RKO (cell line): ENCODE measurements around the gene NXPH4.

Experiments
- DNase-seq: peaks from one replicate; pipeline ENCODE4 v3.0.0-alpha.2; 2016; ENCODE audit warnings: low spot score

NXPH4 gene

GRCh38 chr12:57183939-57184725 is 32.5 kb upstream of the NXPH4 start:
- no peak for DNase-seq

- no peak for DNase-seq
Measured at GRCh38 chr12:57185403-57185802, 31.2 kb upstream of the NXPH4 start.

- DNase-seq = no peak
Measured at GRCh38 chr12:57185906-57186508, 30.6 kb upstream of the NXPH4 start.

- no peak for DNase-seq
Measured at GRCh38 chr12:57187222-57188089, 29.1 kb upstream of the NXPH4 start.

- no peak for DNase-seq
Measured at GRCh38 chr12:57188090-57188425, 28.5 kb upstream of the NXPH4 start.

GRCh38 chr12:57190037-57190436 is 26.6 kb upstream of the NXPH4 start:
- no peak for DNase-seq

GRCh38 chr12:57190821-57191220 is 25.8 kb upstream of the NXPH4 start:
- no peak for DNase-seq

- no peak for DNase-seq
Measured at GRCh38 chr12:57191410-57191809, 25.2 kb upstream of the NXPH4 start.

GRCh38 chr12:57192920-57193319 is 23.7 kb upstream of the NXPH4 start:
- no peak for DNase-seq

GRCh38 chr12:57193706-57194245 is 22.8 kb upstream of the NXPH4 start:
- no peak for DNase-seq

GRCh38 chr12:57194253-57194652 is 22.3 kb upstream of the NXPH4 start:
- no peak for DNase-seq

GRCh38 chr12:57195186-57195585 is 21.4 kb upstream of the NXPH4 start:
- no peak for DNase-seq

GRCh38 chr12:57195611-57196371 is 20.8 kb upstream of the NXPH4 start:
- DNase-seq = no peak

GRCh38 chr12:57196439-57196838 is 20.2 kb upstream of the NXPH4 start:
- DNase-seq = no peak

GRCh38 chr12:57196956-57197355 is 19.6 kb upstream of the NXPH4 start:
- no peak for DNase-seq

- no peak for DNase-seq
Measured at GRCh38 chr12:57198329-57198728, 18.3 kb upstream of the NXPH4 start.

- DNase-seq = no peak
Measured at GRCh38 chr12:57199191-57199590, 17.4 kb upstream of the NXPH4 start.

- DNase-seq = no peak
Measured at GRCh38 chr12:57200497-57200896, 16.1 kb upstream of the NXPH4 start.

GRCh38 chr12:57201219-57201618 is 15.4 kb upstream of the NXPH4 start:
- DNase-seq = no peak

GRCh38 chr12:57201631-57202030 is 15.0 kb upstream of the NXPH4 start:
- no peak for DNase-seq

GRCh38 chr12:57202321-57202720 is 14.3 kb upstream of the NXPH4 start:
- DNase-seq = no peak

- no peak for DNase-seq
Measured at GRCh38 chr12:57203201-57203600, 13.4 kb upstream of the NXPH4 start.
